PC-3 (cell line): Measurements from ENCODE around the gene TMEM185A. TPM values are rescaled to one million over a fixed set of nuclear protein-coding genes. Genes with fewer than 3 reads are reported as not detected.
"Not testable (repeated sequence)": the region's sequence is repeated elsewhere in the genome, so short reads cannot be mapped to it uniquely, and the experiment has no call there.

ENCODE experiments used
- ATAC-seq: fragments of 200-7000 bp; cut with Tn5 transposase; 2 replicates; pipeline ENCODE4 v1.9.1; 2020; ENCODE audit warnings: mild to moderate bottlenecking, moderate library complexity
- BruUV-seq: library from RNA; stranded (reverse); fragments of 400-500 nt; replicated peaks from 2 replicates; lab custom pipeline; 2021; lab: Mats Ljungman, UMichigan
- CTCF ChIA-PET: fragments of 300-600 bp; sonication (Branson Sonifier 250); formaldehyde crosslinking; loops from one replicate; lab custom pipeline; 2022; ENCODE audit warnings: antibody characterized with exemption; lab: Charles Lee
- POLR2A ChIA-PET: fragments of 300-600 bp; sonication (Branson Sonifier 250); formaldehyde crosslinking; loops from one replicate; lab custom pipeline; 2022; ENCODE audit warnings: antibody characterized with exemption; ENCODE audit not compliant: unreplicated experiment; lab: Charles Lee
- DNase-seq: peaks from one replicate; pipeline ENCODE4 v3.0.0-alpha.2; 2015
- H2AFZ ChIP-seq: fragments of 300-600 bp; sonication (generic); 2 replicates; pipeline ENCODE4 v1.6.0; 2016; ENCODE audit warnings: antibody characterized with exemption, low read length
- H3F3A ChIP-seq: fragments of 300-600 bp; sonication (generic); one replicate; pipeline ENCODE4 v1.6.0; 2017; ENCODE audit warnings: antibody characterized with exemption, low read length, control low read depth, mild to moderate bottlenecking; ENCODE audit not compliant: unreplicated experiment
- H3K27ac ChIP-seq: fragments of 300-600 bp; sonication (generic); 2 replicates; pipeline ENCODE4 v1.5.1; 2016; ENCODE audit warnings: mild to moderate bottlenecking, low read length
- H3K27me3 ChIP-seq: fragments of 300-600 bp; sonication (generic); 2 replicates; pipeline ENCODE4 v1.6.1; 2016; ENCODE audit warnings: low read length, mixed read lengths
- H3K36me3 ChIP-seq: fragments of 300-600 bp; sonication (generic); 2 replicates; pipeline ENCODE4 v1.6.1; 2016; ENCODE audit warnings: low read depth, mixed run types, low read length, mixed read lengths
- H3K4me1 ChIP-seq: fragments of 300-600 bp; sonication (generic); 2 replicates; pipeline ENCODE4 v1.5.1; 2016; ENCODE audit warnings: low read length; ENCODE audit not compliant: insufficient read depth
- H3K4me2 ChIP-seq: fragments of 300-600 bp; sonication (generic); 2 replicates; pipeline ENCODE4 v1.6.0; 2016; ENCODE audit warnings: low read length
- H3K4me3 ChIP-seq: fragments of 300-600 bp; sonication (generic); 2 replicates; pipeline ENCODE4 v1.5.1; 2016; ENCODE audit warnings: mild to moderate bottlenecking, low read length, mixed read lengths
- H3K79me2 ChIP-seq: fragments of 300-600 bp; sonication (generic); 2 replicates; pipeline ENCODE4 v1.6.1; 2017; ENCODE audit warnings: low read length, mixed read lengths
- H3K9ac ChIP-seq: fragments of 300-600 bp; sonication (generic); 2 replicates; pipeline ENCODE4 v1.6.0; 2016; ENCODE audit warnings: mild to moderate bottlenecking, low read length
- H3K9me2 ChIP-seq: fragments of 300-600 bp; sonication (generic); replicated peaks from 2 replicates; pipeline ENCODE4 v1.6.1; 2016; ENCODE audit warnings: mixed run types, low read length, mixed read lengths
- H3K9me3 ChIP-seq: fragments of 300-600 bp; sonication (generic); 2 replicates; pipeline ENCODE4 v1.6.1; 2016; ENCODE audit warnings: low read length, mixed read lengths
- H4K20me1 ChIP-seq: fragments of 300-600 bp; sonication (generic); 2 replicates; pipeline ENCODE4 v1.6.1; 2016; ENCODE audit warnings: low read length, mixed read lengths
- CTCF ChIP-seq: fragments of 300-600 bp; sonication (generic); conservative IDR thresholded peaks from 2 replicates; pipeline ENCODE4 v1.5.1; 2017; ENCODE audit warnings: antibody characterized with exemption, low read depth, mild to moderate bottlenecking, low read length
- EZH2 ChIP-seq: fragments of 300-600 bp; sonication (generic); IDR thresholded peaks from one replicate; pipeline ENCODE4 v1.6.1; 2017; ENCODE audit warnings: antibody characterized with exemption, mild to moderate bottlenecking, low read length; ENCODE audit not compliant: unreplicated experiment
- EZH2phosphoT487 ChIP-seq: fragments of 300-600 bp; sonication (generic); IDR thresholded peaks from 2 replicates; pipeline ENCODE4 v1.6.1; 2018; ENCODE audit warnings: mild to moderate bottlenecking, antibody characterized with exemption, low read length, borderline replicate concordance
- intact Hi-C: fragments of 100-400 bp; cut with micrococcal nuclease; formaldehyde crosslinking; loops from 2 replicates; pipeline ENCODE4 v1.9.0; 2023
- total RNA-seq: library from RNA; depleted of rRNA; stranded (reverse); fragments of >200 nt; gene quantifications from 2 replicates; pipeline ENCODE4 v1.2.3, GENCODE V29; 2014

The TMEM185A gene
- total RNA-seq, 1 experiment from 2014 or later: 14.9 TPM

- no peak for DNase-seq
- TF ChIP-seq EZH2 (no peak), CTCF (no peak), EZH2phosphoT487 (no peak)
- Histone ChIP-seq H3K9me3 (no peaks in the 10 kb centered on the region), H2AFZ (no peak overlapping the region), H3F3A (no peaks in the 10 kb centered on the region), H4K20me1 (no peaks in the 10 kb centered on the region), H3K27me3 (no peaks in the 10 kb centered on the region), H3K9me2 (no peaks in the 10 kb centered on the region), H3K4me3 (no peak overlapping the region), H3K79me2 (no peaks in the 10 kb centered on the region), H3K9ac (no peak overlapping the region), H3K27ac (no peak overlapping the region), H3K36me3 (no peaks in the 10 kb centered on the region), H3K4me2 (no peak overlapping the region), H3K4me1 (no peaks in the 10 kb centered on the region)
- BruUV-seq: no TSS peak
- ChIA-PET CTCF (no interaction called here), POLR2A (no interaction called here)
- intact Hi-C loops: no loop called here
- ATAC-seq: no peak
These were observed 23.9 kb downstream of the TMEM185A start for GRCh38 chrX:149607699-149608098.

GRCh38 chrX:149605248-149605885 is 26.2 kb downstream of the TMEM185A start:
- BruUV-seq, DNase-seq, H3F3A ChIP-seq, H3K27ac ChIP-seq, H3K4me2 ChIP-seq, H3K9me2 ChIP-seq, H3K79me2 ChIP-seq, H4K20me1 ChIP-seq, H2AFZ ChIP-seq, H3K4me1 ChIP-seq, ATAC-seq, CTCF ChIA-PET, H3K4me3 ChIP-seq, H3K27me3 ChIP-seq, H3K9ac ChIP-seq, H3K9me3 ChIP-seq, intact Hi-C loops, POLR2A ChIA-PET, H3K36me3 ChIP-seq: not testable (repeated sequence)

GRCh38 chrX:149598603-149599002 is 33.0 kb downstream of the TMEM185A start:
- H3K4me3 ChIP-seq, BruUV-seq, H3K27ac ChIP-seq, intact Hi-C loops, H3K9ac ChIP-seq, H3K27me3 ChIP-seq, H3K36me3 ChIP-seq, H3F3A ChIP-seq, DNase-seq, H3K4me1 ChIP-seq, H2AFZ ChIP-seq, H3K79me2 ChIP-seq, CTCF ChIA-PET, H4K20me1 ChIP-seq, POLR2A ChIA-PET, H3K9me3 ChIP-seq, H3K9me2 ChIP-seq, H3K4me2 ChIP-seq: not testable (repeated sequence)
- peak; percentile 29; the same call in 1 of the 2 replicates for ATAC-seq

GRCh38 chrX:149595943-149596342 is 35.6 kb downstream of the TMEM185A start:
- H3K9me2 ChIP-seq, BruUV-seq, ATAC-seq, H3F3A ChIP-seq, H3K27me3 ChIP-seq, H2AFZ ChIP-seq, CTCF ChIA-PET, POLR2A ChIA-PET, H4K20me1 ChIP-seq, H3K79me2 ChIP-seq, intact Hi-C loops, H3K4me2 ChIP-seq, H3K4me1 ChIP-seq, DNase-seq, H3K27ac ChIP-seq, H3K9me3 ChIP-seq, H3K9ac ChIP-seq, H3K4me3 ChIP-seq, H3K36me3 ChIP-seq: not testable (repeated sequence)

- H3K9ac ChIP-seq, H3K4me1 ChIP-seq, H3K4me3 ChIP-seq, H2AFZ ChIP-seq, DNase-seq, H3K27me3 ChIP-seq, ATAC-seq, BruUV-seq, CTCF ChIA-PET, H3K79me2 ChIP-seq, intact Hi-C loops, H3K36me3 ChIP-seq, H4K20me1 ChIP-seq, H3K9me3 ChIP-seq, H3K4me2 ChIP-seq, H3K27ac ChIP-seq, H3K9me2 ChIP-seq, H3F3A ChIP-seq, POLR2A ChIA-PET: not testable (repeated sequence)
These were observed 36.4 kb downstream of the TMEM185A start, which contains the start of gene HSFX2 for GRCh38 chrX:149595214-149595613. TSS of gene HSFX2 (minus strand) at chrX:149595314. CDS start at chrX:149594700, 614 bp downstream.

GRCh38 chrX:149590993-149591392 is 40.6 kb downstream of the TMEM185A start:
- intact Hi-C loops, H2AFZ ChIP-seq, POLR2A ChIA-PET, H3K27me3 ChIP-seq, H3F3A ChIP-seq, H3K27ac ChIP-seq, H3K79me2 ChIP-seq, H3K4me1 ChIP-seq, H3K9ac ChIP-seq, H3K9me3 ChIP-seq, H3K36me3 ChIP-seq, BruUV-seq, H3K4me3 ChIP-seq, CTCF ChIA-PET, H3K9me2 ChIP-seq, DNase-seq, H3K4me2 ChIP-seq, H4K20me1 ChIP-seq, ATAC-seq: not testable (repeated sequence)
